ENCODE results near the gene FBH1.

The FBH1 gene

DNA sequence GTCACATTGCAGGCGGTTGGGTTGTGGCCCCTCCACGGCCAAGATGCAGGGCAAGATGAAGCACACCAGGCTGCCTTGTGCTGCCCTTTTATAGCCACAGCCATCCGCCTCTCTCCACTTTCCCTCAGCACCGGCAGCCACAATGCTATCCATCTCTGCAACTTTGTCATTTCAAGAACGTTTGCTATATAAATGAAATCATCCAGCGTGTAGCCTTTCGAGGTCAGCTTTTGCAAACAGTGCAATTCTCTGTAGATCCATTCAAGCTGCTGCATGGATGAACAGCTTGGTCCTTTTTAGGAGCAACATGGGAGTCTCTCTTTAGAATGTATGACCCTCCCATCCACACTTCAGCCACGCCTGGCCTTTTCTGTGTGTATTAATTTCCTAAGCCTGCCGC is 93.7 kb downstream of the FBH1 start:
- DNase-seq = no peak

DNA sequence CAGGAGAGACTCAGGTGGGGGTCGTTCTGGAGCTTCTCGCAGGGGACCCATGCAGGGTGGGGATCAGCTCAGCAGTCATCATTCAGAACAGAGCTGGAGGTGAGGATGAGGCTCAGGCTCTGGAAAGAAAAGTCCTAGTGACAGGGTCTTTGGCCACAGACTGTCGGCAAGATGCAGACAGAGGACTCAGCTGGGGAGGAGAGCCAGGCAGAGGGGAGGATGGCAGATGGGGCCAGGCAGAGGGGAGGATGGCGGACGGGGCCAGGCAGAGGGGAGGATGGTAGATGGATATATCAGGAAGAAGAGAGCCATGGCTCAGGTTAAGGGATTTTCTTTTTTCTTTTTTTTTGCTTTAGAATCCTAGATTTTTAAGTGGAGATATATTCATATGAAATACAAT is 95.0 kb downstream of the FBH1 start:
- DNase-seq = no peak

Data from NCI-H1436 treated with DMSO at 0.1 percent for 48 hours (cell line).